H1 (cell line): ENCODE data around the gene RBBP5. TPM values are rescaled to one million over a fixed set of nuclear protein-coding genes. Genes with fewer than 3 reads are reported as not detected.

Source experiments
- CEBPB ChIP-seq: IDR thresholded peaks from 2 replicates; pipeline ENCODE4 v1.6.1; 2012; ENCODE audit warnings: low read depth, low read length
- NANOG ChIP-seq: IDR thresholded peaks from 2 replicates; pipeline ENCODE4 v1.6.1; 2011; ENCODE audit warnings: low read length, low read depth, mild to moderate bottlenecking, inconsistent platforms; ENCODE audit not compliant: insufficient read depth, poor library complexity, severe bottlenecking
- polyA plus RNA-seq, 7 experiments: library from polyadenylated mRNA; depleted of rRNA in 3 of 7; stranded (reverse) in 5 of 7; unstranded in 2 of 7; fragments of >200 nt in 5 of 7; fragments of 200-250 nt in 2 of 7; gene quantifications; 1 replicate in 5 of 7; 2 replicates in 1 of 7; 4 replicates in 1 of 7; pipeline versions ENCODE4 v1.2.1 to v1.2.3, GENCODE V29; 2011 to 2013; ENCODE audit warnings: missing spikeins in 2 of 7, mixed read lengths in 2 of 7
- total RNA-seq: library from RNA; stranded (reverse); fragmentation: NEBNext Ultra II Directional; extraction: Animal tissue kit (Norgen Biotek cat#: 25700); gene quantifications from 2 replicates; pipeline ENCODE4 v1.2.1, GENCODE V29; 2021

Gene RBBP5
- total and polyA plus RNA-seq, 2 of the 8 experiments (the other 6 are each of a cell fraction or from before 2014, with no cell fraction given): 6.7 to 21.5 TPM

GRCh38 chr1:205069371-205070125 is 52.2 kb downstream of the RBBP5 start (continued):
- TF ChIP-seq CEBPB (no peak), NANOG (no peak)
